H1 (cell line): ENCODE results near the gene RELT. TPM values are rescaled to one million over a fixed set of nuclear protein-coding genes. Genes with fewer than 3 reads are reported as not detected.

Source experiments
- CTCF ChIA-PET: fragments of 300-600 bp; sonication (Branson Sonifier 250); formaldehyde crosslinking; loops from one replicate; lab custom pipeline; 2021; ENCODE audit not compliant: partially characterized antibody; lab: Charles Lee
- POLR2A ChIA-PET: fragments of 300-600 bp; sonication (Branson Sonifier 250); formaldehyde crosslinking; loops from one replicate; lab custom pipeline; 2021; ENCODE audit warnings: inconsistent platforms; ENCODE audit not compliant: partially characterized antibody; lab: Charles Lee
- DNase-seq, 2 experiments: peaks; one replicate each; pipeline versions ENCODE4 v3.0.0 to v3.0.0-alpha.2; 2010 to 2022; ENCODE audit warnings: low spot score in 2 of 2, low read depth in 1 of 2, mixed read lengths in 1 of 2
- FAIRE-seq: peaks from 2 replicates; lab custom pipeline; 2011; peaks lifted over from hg19 to GRCh38; lab: Jason Lieb, UNC
- H2AFZ ChIP-seq: 2 replicates; pipeline ENCODE4 v1.8.1; 2012; ENCODE audit warnings: low read length, inconsistent platforms
- H2AK5ac ChIP-seq: 2 replicates; pipeline ENCODE4 v1.6.1; 2013; ENCODE audit warnings: low read depth, low read length
- H2BK120ac ChIP-seq: replicated peaks from 2 replicates; pipeline ENCODE3; 2013; ENCODE audit warnings: low read depth, low read length, inconsistent platforms
- H2BK12ac ChIP-seq: 2 replicates; pipeline ENCODE4 v1.6.1; 2013; ENCODE audit warnings: low read depth, low read length
- H2BK15ac ChIP-seq: 2 replicates; pipeline ENCODE4 v1.6.1; 2013; ENCODE audit warnings: low read length
- H2BK20ac ChIP-seq: 2 replicates; pipeline ENCODE4 v1.6.1; 2013; ENCODE audit warnings: low read length
- H2BK5ac ChIP-seq: 2 replicates; pipeline ENCODE4 v1.6.1; 2013; ENCODE audit warnings: low read depth, low read length
- H3K14ac ChIP-seq: 2 replicates; pipeline ENCODE4 v1.6.1; 2013; ENCODE audit warnings: inconsistent platforms; ENCODE audit not compliant: insufficient read length
- H3K18ac ChIP-seq: 2 replicates; pipeline ENCODE4 v1.6.1; 2013; ENCODE audit warnings: low read length; ENCODE audit errors: extremely low read depth
- H3K23ac ChIP-seq: 2 replicates; pipeline ENCODE4 v1.6.1; 2013; ENCODE audit warnings: inconsistent platforms; ENCODE audit not compliant: insufficient read length
- H3K23me2 ChIP-seq: 2 replicates; pipeline ENCODE4 v1.6.1; 2013; ENCODE audit warnings: low read depth, low read length
- H3K27ac ChIP-seq: 2 replicates; pipeline ENCODE4 v1.6.1; 2011; ENCODE audit warnings: low read depth, low read length, inconsistent platforms
- H3K27me3 ChIP-seq, 4 experiments: replicated peaks in 1 of 4; 1 replicate in 1 of 4; 2 replicates in 3 of 4; pipeline versions ENCODE4 v1.6.1 to v1.8.1; 2011 to 2013; ENCODE audit warnings: low read length in 3 of 4, mild to moderate bottlenecking in 3 of 4, inconsistent platforms in 2 of 4, mixed read lengths in 2 of 4, moderate library complexity in 1 of 4; ENCODE audit not compliant: control insufficient read depth in 3 of 4, insufficient read depth in 3 of 4; ENCODE audit errors: extremely low read depth in 1 of 4
- H3K36me3 ChIP-seq, 4 experiments: 2 replicates each; pipeline versions ENCODE4 v1.6.1 to v1.8.1; 2011 to 2013; ENCODE audit warnings: mild to moderate bottlenecking in 4 of 4, low read length in 3 of 4, moderate library complexity in 2 of 4, control low read depth in 1 of 4, inconsistent platforms in 1 of 4; ENCODE audit not compliant: insufficient read depth in 4 of 4, control insufficient read depth in 2 of 4
- H3K4ac ChIP-seq: replicated peaks from 2 replicates; pipeline ENCODE3; 2013; ENCODE audit warnings: low read length, low read depth, mixed read lengths, inconsistent platforms; ENCODE audit not compliant: insufficient read length
- H3K4me1 ChIP-seq, 4 experiments: replicated peaks in 1 of 4; 1 replicate in 1 of 4; 2 replicates in 3 of 4; pipeline versions ENCODE4 v1.6.1 to v1.8.1; 2011 to 2013; ENCODE audit warnings: low read length in 3 of 4, inconsistent platforms in 2 of 4, mixed read lengths in 1 of 4; ENCODE audit not compliant: insufficient read depth in 4 of 4, control insufficient read depth in 3 of 4
- H3K4me2 ChIP-seq, 2 experiments: 2 replicates each; pipeline versions ENCODE4 v1.6.1 to v1.8.1; 2011 to 2013; ENCODE audit warnings: low read depth in 2 of 2, low read length in 2 of 2, control low read depth in 1 of 2, inconsistent platforms in 1 of 2, mild to moderate bottlenecking in 1 of 2; ENCODE audit not compliant: insufficient read depth in 1 of 2
- H3K4me3 ChIP-seq, 4 experiments: fragments of 200-600, 300-600 bp in 1 of 4; sonication (generic), shearing (Covaris generic), sonication (Bioruptor Twin) in 1 of 4; 2 replicates each; pipeline versions ENCODE4 v1.5.1 to v1.8.1; 2011 to 2016; ENCODE audit warnings: low read length in 4 of 4, low read depth in 3 of 4, control low read depth in 2 of 4, inconsistent platforms in 2 of 4, mild to moderate bottlenecking in 2 of 4, mixed read lengths in 1 of 4, moderate library complexity in 1 of 4; ENCODE audit not compliant: insufficient read depth in 2 of 4; ENCODE audit errors: extremely low read depth in 1 of 4
- H3K56ac ChIP-seq: replicated peaks from 2 replicates; pipeline ENCODE3; 2013; ENCODE audit warnings: low read depth, mild to moderate bottlenecking, mixed read lengths, low read length, inconsistent platforms; ENCODE audit not compliant: insufficient read length
- H3K79me1 ChIP-seq: 2 replicates; pipeline ENCODE4 v1.6.1; 2013; ENCODE audit warnings: low read depth, low read length, control low read depth
- H3K79me2 ChIP-seq, 2 experiments: 2 replicates each; pipeline versions ENCODE4 v1.6.1 to v1.8.1; 2012 to 2013; ENCODE audit warnings: low read length in 2 of 2, mild to moderate bottlenecking in 2 of 2, inconsistent platforms in 1 of 2; ENCODE audit not compliant: insufficient read depth in 2 of 2, control insufficient read depth in 1 of 2
- H3K9ac ChIP-seq, 4 experiments: replicated peaks in 1 of 4; 1 replicate in 1 of 4; 2 replicates in 3 of 4; pipeline versions ENCODE4 v1.6.1 to v1.8.1; 2011 to 2013; ENCODE audit warnings: low read depth in 3 of 4, low read length in 3 of 4, control low read depth in 2 of 4, mild to moderate bottlenecking in 2 of 4, moderate library complexity in 2 of 4, inconsistent platforms in 1 of 4; ENCODE audit errors: extremely low read depth in 1 of 4
- H3K9me3 ChIP-seq, 2 experiments: 2 replicates each; pipeline versions ENCODE4 v1.6.1 to v1.8.1; 2012 to 2013; ENCODE audit warnings: mild to moderate bottlenecking in 2 of 2, moderate library complexity in 2 of 2, control low read depth in 1 of 2, inconsistent platforms in 1 of 2, low read depth in 1 of 2, low read length in 1 of 2, mixed read lengths in 1 of 2; ENCODE audit not compliant: insufficient read depth in 2 of 2
- H4K20me1 ChIP-seq, 2 experiments: replicated peaks in 1 of 2; 2 replicates each; pipeline versions ENCODE3 to v1.8.1; 2011 to 2013; ENCODE audit warnings: inconsistent platforms in 2 of 2, low read length in 2 of 2, mild to moderate bottlenecking in 1 of 2; ENCODE audit not compliant: insufficient read depth in 2 of 2, control insufficient read depth in 1 of 2
- H4K5ac ChIP-seq: 2 replicates; pipeline ENCODE4 v1.6.1; 2013; ENCODE audit warnings: low read length, low read depth, mixed read lengths, inconsistent platforms; ENCODE audit not compliant: insufficient read length
- H4K8ac ChIP-seq: 2 replicates; pipeline ENCODE4 v1.8.0; 2013; ENCODE audit warnings: mild to moderate bottlenecking, moderate library complexity, low read length, inconsistent platforms; ENCODE audit not compliant: insufficient read depth; ENCODE audit errors: extremely low read depth
- H4K91ac ChIP-seq: replicated peaks from 2 replicates; pipeline ENCODE3; 2013; ENCODE audit warnings: low read length, mixed read lengths, inconsistent platforms; ENCODE audit not compliant: insufficient read length
- ASH2L ChIP-seq: fragments of 200-600, 300-600 bp; sonication (generic); IDR thresholded peaks from one replicate; pipeline ENCODE4 v1.7.1; 2017; ENCODE audit warnings: low read length
- BCL11A ChIP-seq, 2 experiments: IDR thresholded peaks; one replicate each; pipeline ENCODE4 v1.6.1; 2011; ENCODE audit warnings: low read depth in 2 of 2, low read length in 2 of 2, mild to moderate bottlenecking in 2 of 2
- CHD2 ChIP-seq: IDR thresholded peaks from 2 replicates; pipeline ENCODE4 v1.6.1; 2012; ENCODE audit warnings: low read length, improper control_type of control experiment
- CTBP2 ChIP-seq: IDR thresholded peaks from 2 replicates; pipeline ENCODE4 v1.7.0; 2011; ENCODE audit warnings: borderline replicate concordance, mild to moderate bottlenecking, moderate library complexity, mixed read lengths, low read length; ENCODE audit not compliant: insufficient read depth, insufficient read length
- EGR1 ChIP-seq: IDR thresholded peaks from 2 replicates; pipeline ENCODE4 v1.6.1; 2011; ENCODE audit warnings: low read depth, low read length, borderline replicate concordance
- HDAC2 ChIP-seq, 2 experiments: fragments of 300-600 bp in 1 of 2; sonication (generic) in 1 of 2; IDR thresholded peaks; 2 replicates each; pipeline ENCODE4 v1.6.1; 2011 to 2012; ENCODE audit warnings: low read depth in 2 of 2, low read length in 2 of 2, mild to moderate bottlenecking in 2 of 2, moderate library complexity in 2 of 2, borderline replicate concordance in 1 of 2, inconsistent platforms in 1 of 2
- JUND ChIP-seq: IDR thresholded peaks from 2 replicates; pipeline ENCODE4 v1.6.1; 2011; ENCODE audit warnings: mild to moderate bottlenecking, improper control_type of control experiment, low read length
- NANOG ChIP-seq: IDR thresholded peaks from 2 replicates; pipeline ENCODE4 v1.6.1; 2011; ENCODE audit warnings: low read length, low read depth, mild to moderate bottlenecking, inconsistent platforms; ENCODE audit not compliant: insufficient read depth, poor library complexity, severe bottlenecking
- PHF8 ChIP-seq: fragments of 200-600 bp; sonication (generic); conservative IDR thresholded peaks from 2 replicates; pipeline ENCODE4 v1.7.1; 2012; ENCODE audit warnings: low read depth, mild to moderate bottlenecking, inconsistent platforms, low read length, moderate library complexity
- RBBP5 ChIP-seq: IDR thresholded peaks from 2 replicates; pipeline ENCODE4 v1.7.1; 2012; ENCODE audit warnings: low read depth, mild to moderate bottlenecking, inconsistent platforms, low read length, moderate library complexity, borderline replicate concordance
- RNF2 ChIP-seq: fragments of 200-900, 300-1000 bp; sonication (generic); IDR thresholded peaks from 2 replicates; pipeline ENCODE4 v1.7.1; 2016; ENCODE audit warnings: borderline replicate concordance, low read depth, mild to moderate bottlenecking, antibody characterized with exemption, low read length; ENCODE audit not compliant: poor library complexity, severe bottlenecking; ENCODE audit errors: missing control alignments
- TBP ChIP-seq: IDR thresholded peaks from 2 replicates; pipeline ENCODE4 v1.6.1; 2011; ENCODE audit warnings: low read depth, low read length, improper control_type of control experiment
- WGBS, 2 experiments: shearing (Covaris generic) in 1 of 2; methylation state at CpG; one replicate each; pipeline versions ENCODE4 v1.1.6 to v1.1.7; 2013 to 2015; ENCODE audit warnings: low lambda C conversion rate in 2 of 2, mixed read lengths in 2 of 2, inconsistent platforms in 1 of 2, low coverage in 1 of 2, missing lambda C conversion rate in 1 of 2; ENCODE audit not compliant: insufficient replicate concordance in 2 of 2, insufficient coverage in 1 of 2, insufficient read length in 1 of 2; ENCODE audit errors: extremely low coverage in 1 of 2, missing lambda C conversion rate in 1 of 2; 5-methylcytosine and 5-hydroxymethylcytosine counted together
- polyA plus RNA-seq, 7 experiments: library from polyadenylated mRNA; depleted of rRNA in 3 of 7; stranded (reverse) in 5 of 7; unstranded in 2 of 7; fragments of >200 nt in 5 of 7; fragments of 200-250 nt in 2 of 7; gene quantifications; 1 replicate in 5 of 7; 2 replicates in 1 of 7; 4 replicates in 1 of 7; pipeline versions ENCODE4 v1.2.1 to v1.2.3, GENCODE V29; 2011 to 2013; ENCODE audit warnings: missing spikeins in 2 of 7, mixed read lengths in 2 of 7
- total RNA-seq: library from RNA; stranded (reverse); fragmentation: NEBNext Ultra II Directional; extraction: Animal tissue kit (Norgen Biotek cat#: 25700); gene quantifications from 2 replicates; pipeline ENCODE4 v1.2.1, GENCODE V29; 2021

The RELT gene
- total and polyA plus RNA-seq, 2 of the 8 experiments (the other 6 are each of a cell fraction or from before 2014, with no cell fraction given) = 3.4 to 5.7 TPM

DNA sequence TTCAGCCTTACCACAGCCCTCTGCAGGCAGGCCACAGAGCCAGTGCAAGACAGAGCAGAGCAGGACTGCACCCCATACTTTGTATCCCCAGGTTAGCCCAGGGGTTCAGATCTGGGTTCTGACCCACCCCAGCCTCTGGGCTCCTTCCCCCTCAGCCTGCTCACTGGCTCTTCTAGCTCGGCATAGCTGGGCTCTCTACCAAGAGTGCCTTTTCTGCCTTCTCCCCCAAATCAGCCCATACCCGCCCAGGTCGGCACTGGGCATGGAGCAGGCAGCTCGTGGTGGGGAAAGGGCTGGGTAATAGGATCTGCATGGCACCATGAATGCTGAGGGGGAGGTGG, 8.3 kb downstream of the RELT start:
- no peak overlapping the region for H3K4me3 ChIP-seq
- no peak overlapping the region for H4K91ac ChIP-seq
- H3K79me1 ChIP-seq = peaks cover 7% of the 10 kb centered on the region; the same call in 1 of the 2 replicates
- no peak overlapping the region for H3K4ac ChIP-seq
- H3K9me3 ChIP-seq = no peaks in the 10 kb centered on the region
- no peak overlapping the region for H3K56ac ChIP-seq
- H4K20me1 ChIP-seq = peaks cover 6 to 11% of the 10 kb centered on the region in 2 experiments
- no peak overlapping the region for H4K5ac ChIP-seq
- H2BK15ac ChIP-seq = no peak overlapping the region
- no peak overlapping the region for H3K27ac ChIP-seq
- H2BK20ac ChIP-seq = no peak overlapping the region
- no peak overlapping the region for H2BK5ac ChIP-seq
- no peak overlapping the region for H2AFZ ChIP-seq
- peaks cover 0 to 3% of the 10 kb centered on the region in 2 experiments; a peak in 1 of 4 replicates for H3K79me2 ChIP-seq
- no peak for DNase-seq
- POLR2A ChIA-PET = interaction anchor here (0.9 to 1.6 kb wide), 3 partner anchors 9 to 197 kb away, joined by 3 to 5 read pairs (median 4); no protein-coding TSS in a partner anchor
- H2AK5ac ChIP-seq = 0 out of 2 replicates have a peak overlapping the region, but pooled peaks have one; percentile 39
- WGBS, 2 experiments = 90% methylated on average over 4 of the region's 4 CpGs; no CpG with 5 or more reads in 1 of the 2 experiments
- TF ChIP-seq RBBP5 (no peak), EGR1 (no peak), JUND (no peak), BCL11A (IDR thresholded peaks at IDR 0.05; ENCODE audit: low read depth in 2 of 2, low read length in 2 of 2) (no peak), CTBP2 (no peak), HDAC2 (IDR thresholded peaks at IDR 0.05; ENCODE audit: borderline replicate concordance in 1 of 2, low read depth in 2 of 2, low read length in 2 of 2) (no peak), NANOG (no peak), ASH2L (no peak), PHF8 (no peak), RNF2 (no peak), TBP (no peak), CHD2 (no peak)
- TF ChIP-seq, all 59 proteins: peak for 0
- no peak overlapping the region for H2BK12ac ChIP-seq
- no peaks in the 10 kb centered on the region for H3K36me3 ChIP-seq
- H2BK120ac ChIP-seq = no peak overlapping the region
- CTCF ChIA-PET = interaction anchor here (1.0 to 59.1 kb wide), 10 partner anchors 9 to 277 kb away, joined by 3 to 1456 read pairs (median 6); no protein-coding TSS in a partner anchor
- H3K9ac ChIP-seq = no peak overlapping the region
- no peak overlapping the region for H3K4me2 ChIP-seq
- no peaks in the 10 kb centered on the region for H3K23me2 ChIP-seq
- H3K23ac ChIP-seq = no peak overlapping the region
- 0 out of 7 replicates have a peak, but pooled peaks cover 0 to 2% (median 0%) of the 10 kb centered on the region in 4 experiments for H3K27me3 ChIP-seq
- FAIRE-seq = no peak
- no peak overlapping the region for H3K14ac ChIP-seq
- peaks cover 0 to 11% (median 0%) of the 10 kb centered on the region in 4 experiments; a peak in 1 of 7 replicates for H3K4me1 ChIP-seq
- no peak overlapping the region for H3K18ac ChIP-seq
- H4K8ac ChIP-seq = peak overlapping the region; percentile 1; the same call in 1 of the 2 replicates
